NCI-H2081 (cell line): Measurements from ENCODE around the gene RELN.

Experiments used
- DNase-seq, 2 experiments: peaks; one replicate each; lab custom pipeline; 2025; lab: John Stamatoyannopoulos, UW

RELN gene

DNA sequence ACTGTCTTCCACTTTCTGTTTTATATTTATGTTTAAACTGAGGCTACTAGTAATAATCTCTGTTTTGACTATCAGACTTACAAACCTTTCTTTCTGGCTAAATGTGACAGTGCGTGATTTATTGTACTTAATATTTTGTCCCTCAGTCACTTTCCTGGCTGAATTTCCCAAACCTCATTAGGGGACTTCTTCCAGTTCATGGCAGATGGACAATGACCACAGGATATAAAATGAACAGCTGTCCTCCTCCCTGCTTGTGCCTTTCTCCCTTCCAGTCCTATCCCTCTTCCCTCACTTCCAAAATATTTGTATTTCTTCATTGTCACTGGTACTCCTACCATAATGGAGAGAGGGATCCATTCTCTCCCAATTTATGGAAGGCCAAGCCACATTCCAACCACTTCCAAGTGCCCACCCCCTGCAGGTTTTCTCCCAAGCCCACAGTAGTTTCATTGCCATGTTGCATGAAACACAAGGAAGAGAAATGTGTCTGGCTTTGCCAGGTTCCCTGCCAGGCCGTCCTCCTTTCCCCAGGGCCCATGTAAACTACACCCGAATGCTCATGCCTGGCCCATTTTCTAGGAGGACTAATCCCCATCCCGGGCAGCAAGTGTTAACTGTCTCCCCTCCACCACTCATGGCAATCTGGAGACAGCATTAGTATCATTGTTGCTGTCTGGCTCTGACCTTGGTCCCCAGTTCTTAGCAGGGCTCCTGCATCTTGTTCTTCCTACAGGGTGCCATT, 273.9 kb downstream of the RELN start:
- DNase-seq, result no peak

DNA sequence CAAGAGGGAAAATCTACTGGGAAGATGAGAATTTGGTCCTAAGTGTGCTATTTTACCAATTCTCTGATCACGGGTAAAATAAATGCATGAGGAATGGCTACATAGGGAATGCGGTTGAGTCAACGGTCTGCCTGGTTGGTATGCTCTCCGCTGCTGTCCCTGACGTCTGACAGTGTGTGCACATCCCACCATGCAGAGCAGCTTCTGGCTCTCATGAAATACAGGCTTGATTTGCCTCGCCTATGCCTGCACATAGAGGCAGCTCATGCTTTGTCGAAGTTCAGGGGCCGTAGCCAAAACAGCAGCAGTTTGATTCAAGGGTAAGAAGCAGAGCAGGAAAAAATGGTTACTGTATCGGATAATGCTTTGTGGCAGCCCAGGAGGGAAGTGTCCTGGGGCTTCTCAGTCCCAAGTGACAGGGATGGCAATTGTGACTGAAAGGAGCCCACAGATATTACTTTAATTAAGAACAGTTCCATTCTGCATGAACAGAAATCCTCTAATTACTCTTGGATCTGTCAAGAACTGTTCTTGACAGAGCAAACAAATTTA, 275.0 kb downstream of the RELN start:
- DNase-seq, result no peak

DNA sequence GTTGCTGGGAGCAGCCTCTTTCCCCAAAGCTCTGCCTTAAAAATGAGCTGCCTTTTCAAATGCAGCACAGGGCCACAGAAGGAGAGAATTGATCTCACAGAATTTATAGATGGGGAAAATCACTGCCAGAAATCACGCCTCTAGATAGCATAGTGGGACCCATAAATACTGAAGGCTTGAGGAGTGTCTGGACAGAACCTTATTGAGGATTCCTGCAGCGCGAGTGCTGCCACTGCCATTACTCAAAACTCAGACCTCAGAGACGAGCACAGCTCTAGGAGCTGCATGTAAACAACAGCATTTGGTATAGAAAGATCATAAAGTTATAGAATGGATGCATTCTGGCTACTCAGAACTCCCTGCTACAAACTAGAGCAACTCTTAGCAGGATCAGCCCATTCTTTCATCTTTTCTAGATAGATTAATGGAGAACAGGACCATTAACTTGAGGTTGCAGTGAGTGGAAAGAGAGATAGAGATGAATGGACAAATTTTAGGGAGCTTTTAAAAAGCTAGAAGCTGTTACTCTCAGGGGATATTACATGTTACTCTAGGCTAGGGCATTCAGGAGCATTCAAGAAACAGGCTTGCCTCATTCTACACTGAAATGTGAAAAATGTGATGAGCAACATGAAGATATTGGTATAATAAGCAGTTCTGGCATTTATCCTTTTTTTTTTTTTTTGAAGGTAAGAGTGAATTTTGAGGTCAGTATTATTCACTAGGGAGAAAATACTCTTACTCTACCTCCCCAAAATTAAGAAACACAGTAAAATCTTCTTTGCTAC, 276.3 kb downstream of the RELN start:
- no peak for DNase-seq

DNA sequence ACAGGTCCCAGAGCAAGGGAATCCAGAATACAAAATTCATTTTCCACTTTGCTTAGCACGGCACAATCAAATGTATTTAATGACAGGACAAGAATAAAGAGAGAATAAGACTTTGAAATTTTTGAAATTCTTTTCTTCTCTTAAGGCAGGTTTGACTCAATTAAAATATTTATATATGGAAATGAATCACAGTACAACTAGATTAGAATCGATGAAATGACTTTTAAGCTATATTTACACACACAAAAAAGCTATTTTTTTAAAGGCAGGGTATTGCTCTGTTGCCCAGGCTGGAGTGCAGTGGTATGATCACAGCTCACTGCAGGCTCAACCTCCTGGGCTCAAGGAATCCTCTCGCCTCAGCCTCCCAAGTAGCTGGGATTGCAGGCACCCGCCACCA, 278.0 kb downstream of the RELN start:
- no peak for DNase-seq

DNA sequence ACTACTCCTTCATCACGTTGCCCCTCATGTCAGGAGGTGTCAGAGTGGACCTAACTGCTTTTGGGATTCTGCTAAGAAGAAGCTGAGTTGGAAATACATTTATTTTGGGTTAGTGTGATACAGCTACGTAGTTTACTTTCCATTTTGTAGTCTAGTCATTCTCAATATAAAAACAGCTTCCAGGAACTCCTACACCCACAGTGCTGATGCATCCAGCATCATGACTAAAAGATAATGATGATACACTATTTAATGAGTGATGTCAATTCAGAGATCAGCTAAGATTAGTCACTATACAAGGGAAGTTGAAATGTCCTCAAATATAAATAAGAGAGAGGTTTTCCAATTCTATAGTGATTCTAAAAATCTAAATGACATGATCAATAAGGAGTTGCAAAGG, 279.2 kb downstream of the RELN start:
- DNase-seq, result no peak

DNA sequence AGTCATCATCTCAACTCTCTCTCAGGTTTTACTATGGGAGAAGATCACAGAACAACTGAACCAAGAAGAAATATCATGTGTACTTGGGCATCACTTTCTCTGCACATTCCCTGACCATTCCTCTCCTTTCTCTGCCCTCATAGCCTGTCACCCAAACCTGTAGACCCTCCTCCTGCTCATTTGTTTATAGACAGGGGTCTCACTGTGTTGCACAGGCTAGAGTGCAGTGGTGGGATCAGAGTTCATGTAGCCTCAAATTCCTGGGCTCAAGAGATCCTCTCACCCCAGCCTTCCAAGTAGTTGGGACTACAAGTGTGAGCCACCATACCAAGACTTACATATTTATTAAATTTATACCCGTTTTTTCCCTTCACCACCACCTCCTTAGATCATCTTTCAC, 282.7 kb downstream of the RELN start:
- no peak for DNase-seq

DNA sequence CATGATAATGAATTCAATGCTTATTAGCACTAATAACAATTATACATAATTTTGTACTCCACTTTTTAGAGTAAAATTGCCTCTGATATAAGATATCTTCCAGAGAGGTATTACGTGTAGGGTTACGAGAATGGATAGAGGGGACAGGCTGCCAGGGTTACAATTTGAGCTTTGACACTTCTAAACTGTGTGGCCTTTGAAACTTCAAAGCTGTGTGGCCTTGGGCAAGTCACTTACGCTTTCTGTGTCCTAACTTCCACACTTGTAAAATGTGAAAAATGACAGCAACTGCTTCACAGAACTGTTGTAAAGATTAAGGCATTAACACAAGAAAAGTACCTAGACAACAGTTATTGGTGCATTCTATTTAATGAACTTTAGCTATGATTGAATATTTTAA, 283.9 kb downstream of the RELN start:
- DNase-seq, result no peak

DNA sequence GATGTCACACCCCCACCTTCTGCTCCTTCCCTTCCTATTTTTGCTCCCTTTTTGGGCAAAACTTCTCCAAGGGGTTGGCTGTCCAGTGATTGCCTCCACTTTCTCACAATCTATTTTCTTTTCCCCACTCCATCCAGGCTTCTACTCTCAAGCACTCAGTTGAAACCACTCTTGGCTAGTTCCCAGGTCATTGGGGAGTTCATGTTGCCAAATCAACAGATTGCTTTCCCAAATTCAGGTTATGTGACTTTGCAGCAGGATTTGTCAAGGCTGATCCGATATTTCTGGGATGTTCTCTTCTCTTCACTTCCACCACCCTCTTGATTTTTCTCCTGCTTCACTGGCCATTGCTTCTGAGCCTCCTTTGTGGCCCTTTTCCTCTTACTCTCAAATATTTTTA, 284.8 kb downstream of the RELN start:
- no peak for DNase-seq

DNA sequence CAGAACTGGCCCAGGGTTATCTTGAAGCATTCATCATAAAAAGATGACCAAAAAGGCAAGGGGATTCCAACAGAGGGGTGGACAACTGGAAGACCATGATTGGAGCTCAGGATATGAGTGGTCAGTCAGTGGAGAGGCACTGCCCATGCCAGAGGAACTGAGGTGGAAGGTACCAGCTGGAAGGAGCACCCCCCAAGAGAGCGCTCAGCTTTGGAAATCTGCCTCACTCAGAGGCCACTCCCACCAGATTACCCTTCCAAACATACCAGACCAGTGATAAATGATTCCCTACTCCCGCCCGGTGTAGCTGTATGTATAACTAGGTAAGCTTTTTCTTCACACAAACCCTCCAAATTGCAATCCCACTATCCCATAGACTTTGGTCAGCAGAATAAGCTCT, 286.5 kb downstream of the RELN start:
- DNase-seq, result no peak

DNA sequence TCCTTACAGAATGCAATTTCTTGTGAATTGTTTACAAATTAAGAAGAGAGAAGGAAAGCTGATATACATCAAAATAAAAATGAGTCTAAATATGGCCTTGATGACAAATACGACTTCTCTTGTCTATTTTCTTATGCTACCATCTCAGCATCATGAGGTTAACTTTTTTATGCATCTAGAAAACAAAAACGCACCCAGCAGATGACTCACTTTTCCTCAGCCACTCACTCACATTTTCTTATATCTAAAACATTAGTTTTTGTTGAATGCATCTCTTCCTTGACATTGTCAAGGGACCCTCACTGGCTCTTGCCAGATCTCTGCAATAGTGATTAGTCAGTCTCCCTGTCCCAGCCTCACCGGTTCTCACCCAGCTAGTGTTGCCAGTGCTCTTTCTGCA, 287.0 kb downstream of the RELN start:
- DNase-seq, result no peak

DNA sequence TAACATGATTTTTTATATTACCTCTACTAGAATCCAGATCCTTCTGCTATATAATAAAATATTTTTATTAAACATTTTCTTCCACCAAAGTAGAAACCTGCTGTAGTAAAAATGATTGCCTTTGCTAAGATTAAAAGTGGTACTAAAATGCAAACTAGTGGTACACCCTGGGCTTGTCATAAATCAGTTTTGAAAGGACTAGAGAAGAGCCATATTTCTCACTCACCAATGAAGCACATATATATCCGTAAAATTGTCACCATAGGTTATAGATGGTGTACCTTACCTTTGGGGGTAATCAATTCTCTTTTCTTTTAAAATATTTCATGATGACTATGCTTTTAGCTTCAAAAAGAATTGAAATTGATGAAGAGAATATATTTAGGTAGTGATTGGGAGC, 290.4 kb downstream of the RELN start:
- no peak for DNase-seq

DNA sequence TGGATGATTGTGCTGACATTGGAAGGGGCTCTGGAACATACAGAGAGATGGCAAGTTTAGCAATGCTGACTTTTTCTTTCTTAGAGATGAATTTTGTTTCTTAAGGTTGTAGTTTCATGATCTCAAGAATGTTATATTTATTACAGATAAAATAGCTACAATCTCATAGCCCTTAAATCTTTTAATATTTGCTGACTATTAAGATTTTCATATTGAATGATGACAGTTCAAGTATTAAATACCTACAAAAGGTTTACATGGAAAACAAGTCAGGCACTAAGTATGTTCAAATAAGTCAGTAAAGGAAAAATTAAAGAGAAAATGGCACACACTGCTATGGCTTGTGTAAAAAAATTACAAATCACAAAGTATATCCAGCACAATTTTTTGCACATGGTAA, 291.4 kb downstream of the RELN start:
- DNase-seq, result no peak

DNA sequence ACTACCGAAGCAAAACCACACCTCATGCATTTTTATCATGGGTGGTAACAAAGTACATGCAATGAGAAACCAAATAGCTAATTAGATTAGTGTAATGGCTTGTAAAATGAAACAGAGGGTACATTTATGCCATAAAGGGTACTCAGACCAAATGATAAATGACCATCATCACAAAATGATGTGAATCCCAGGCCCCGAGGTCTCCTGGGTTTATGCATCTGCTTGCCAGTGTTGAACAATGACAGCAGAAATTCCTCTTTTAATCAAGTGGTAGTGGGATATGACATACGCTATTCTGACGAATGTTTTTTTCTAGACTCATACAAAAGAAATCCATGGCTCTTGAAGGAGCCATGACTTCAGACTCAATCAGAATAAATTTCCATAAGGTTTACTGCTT, 293.9 kb downstream of the RELN start:
- no peak for DNase-seq

DNA sequence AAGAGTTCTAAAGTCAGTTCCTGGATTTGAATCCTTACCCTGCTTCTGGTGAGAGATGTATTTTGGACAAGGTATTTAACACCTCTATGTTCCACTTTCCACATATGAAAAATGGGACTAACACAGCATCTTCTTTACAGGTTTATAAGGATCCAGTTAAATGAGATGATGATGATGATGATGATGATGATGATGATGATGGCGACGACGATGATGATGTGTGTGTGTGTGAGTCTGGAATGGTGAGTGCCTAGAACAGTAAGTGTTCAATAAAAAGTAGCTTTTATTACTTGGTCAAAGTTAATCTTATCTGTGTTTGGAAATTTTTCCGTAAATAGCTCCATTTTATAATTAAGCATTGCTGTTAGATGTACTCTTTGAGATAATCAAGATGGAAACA, 295.2 kb downstream of the RELN start:
- no peak for DNase-seq

DNA sequence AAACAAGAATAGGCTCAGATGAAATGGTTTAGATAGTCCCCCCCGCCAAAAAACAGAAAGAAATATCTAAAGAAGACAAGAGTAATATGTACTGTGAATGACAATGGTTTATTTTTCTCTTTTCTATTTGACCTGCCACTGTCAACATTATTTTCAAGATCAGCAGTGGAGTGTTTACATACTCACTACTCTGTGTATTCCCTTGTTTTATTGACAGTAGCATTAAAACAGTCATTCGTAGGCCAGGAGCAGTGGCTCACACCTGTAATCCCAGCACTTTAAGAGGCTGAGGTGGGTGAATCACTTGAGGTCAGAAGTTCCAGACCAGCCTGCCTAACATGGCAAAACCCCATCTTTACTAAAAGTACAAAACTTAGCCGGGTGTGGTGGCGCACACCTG, 298.2 kb downstream of the RELN start:
- peak in 1 of 2 experiments; percentile 33 for DNase-seq

DNA sequence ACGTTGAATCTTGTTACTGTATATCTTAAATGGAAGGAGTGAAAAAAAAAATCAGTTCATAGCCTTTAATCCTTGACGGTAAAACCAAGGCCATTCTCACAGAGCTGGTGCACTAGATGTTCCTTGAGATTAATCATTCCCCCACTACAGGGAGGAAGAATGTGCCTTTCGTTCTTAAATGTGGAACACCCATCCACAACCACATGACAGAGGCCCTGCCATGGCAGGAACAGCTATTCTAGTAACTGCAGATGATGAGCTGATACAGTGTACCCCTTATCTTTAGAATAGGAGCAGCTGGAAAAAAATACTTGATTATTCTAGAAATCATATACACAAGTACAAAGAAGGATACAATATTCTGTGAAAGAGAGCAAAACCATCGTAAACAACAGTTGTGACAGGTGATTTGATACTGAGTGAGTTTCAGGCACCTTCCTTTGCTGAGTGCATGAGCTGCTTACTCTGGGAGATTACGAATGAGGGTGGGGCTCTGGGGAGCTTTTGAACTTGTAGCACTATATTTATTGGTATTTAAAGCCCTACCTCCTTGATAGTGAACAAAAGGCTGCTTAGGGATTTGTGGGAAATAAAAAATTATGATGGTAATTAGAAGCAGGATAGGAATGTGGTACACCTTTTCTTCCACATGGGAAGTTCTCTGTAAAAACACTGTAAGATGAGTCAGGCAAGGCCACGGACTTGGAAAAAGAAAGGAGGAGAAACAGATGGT, 299.1 kb downstream of the RELN start:
- no peak for DNase-seq

DNA sequence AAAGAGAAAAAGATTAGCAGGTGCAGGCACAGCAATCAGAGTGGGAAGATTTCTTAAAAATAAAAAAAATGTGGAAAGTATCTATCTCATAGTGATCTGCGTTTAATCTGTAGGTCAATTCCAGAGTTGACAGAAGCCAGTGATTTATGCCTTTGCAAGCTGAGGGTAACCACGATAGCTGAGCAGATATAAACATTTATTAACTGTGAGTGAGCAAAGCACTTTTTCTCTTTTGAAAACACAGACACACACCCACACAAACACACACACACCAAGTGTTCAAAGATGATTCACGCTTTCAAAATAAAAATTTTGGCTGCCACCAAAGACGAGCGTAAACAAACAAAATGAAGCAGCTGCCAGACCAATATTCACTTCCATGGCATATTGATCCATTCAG, 300.2 kb downstream of the RELN start:
- DNase-seq, result peak in 1 of 2 experiments; percentile 24

DNA sequence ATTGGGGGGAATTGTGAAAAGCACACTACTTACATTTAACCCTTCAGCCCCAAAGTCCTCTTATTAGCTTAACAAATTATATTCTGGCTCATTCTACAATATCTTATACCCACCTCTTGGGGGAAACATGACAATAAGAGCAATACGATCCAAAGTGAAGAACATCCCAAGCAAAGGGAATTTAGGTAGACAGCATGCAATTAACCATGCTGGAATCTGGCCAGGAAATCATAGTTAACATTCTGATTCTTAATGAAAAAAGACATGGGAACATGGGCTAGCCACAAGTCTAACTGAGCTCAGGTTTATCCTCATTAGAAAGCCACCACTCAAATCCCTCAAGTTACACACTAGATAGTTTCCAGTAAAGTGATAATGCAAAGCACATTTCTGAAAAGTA, 301.5 kb downstream of the RELN start:
- peak in 1 of 2 experiments; percentile 10 for DNase-seq

DNA sequence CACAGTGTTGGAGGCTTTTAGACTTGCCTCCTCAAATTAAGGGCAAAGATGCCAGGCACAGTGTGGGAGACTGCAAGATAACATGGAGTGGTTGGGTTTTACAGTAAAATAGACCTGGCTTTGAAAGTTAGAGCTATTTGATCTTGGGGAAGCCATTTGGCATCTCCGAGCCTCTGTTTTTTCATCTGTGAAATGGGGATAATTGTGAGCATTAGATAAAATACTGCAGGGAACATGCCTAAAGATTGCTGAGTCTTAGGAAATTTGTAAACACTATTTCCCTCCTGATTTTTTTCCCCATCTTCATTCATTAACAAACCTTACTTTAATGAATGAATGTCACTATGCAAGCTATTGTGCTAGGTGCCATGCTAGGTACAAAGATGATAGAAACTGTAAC, 302.2 kb downstream of the RELN start:
- DNase-seq, result no peak

DNA sequence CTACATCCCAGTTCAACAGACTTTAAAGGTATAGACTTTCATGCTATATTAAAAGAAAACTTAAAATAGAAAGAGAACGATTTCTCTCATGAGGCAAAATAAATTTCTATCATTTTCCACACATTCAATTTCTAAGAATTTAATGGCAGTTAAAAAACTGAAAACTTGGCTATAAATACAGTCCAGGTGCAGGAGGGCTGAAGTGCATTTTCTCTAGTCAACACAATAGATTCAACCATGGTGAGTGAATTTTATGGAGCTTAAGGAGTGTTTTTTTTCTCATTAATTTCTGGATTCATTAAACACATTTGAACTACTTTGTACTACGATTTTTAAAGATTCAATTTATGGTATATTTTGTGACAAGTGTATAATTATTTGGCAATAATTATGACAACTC, 302.7 kb downstream of the RELN start:
- DNase-seq, result no peak

DNA sequence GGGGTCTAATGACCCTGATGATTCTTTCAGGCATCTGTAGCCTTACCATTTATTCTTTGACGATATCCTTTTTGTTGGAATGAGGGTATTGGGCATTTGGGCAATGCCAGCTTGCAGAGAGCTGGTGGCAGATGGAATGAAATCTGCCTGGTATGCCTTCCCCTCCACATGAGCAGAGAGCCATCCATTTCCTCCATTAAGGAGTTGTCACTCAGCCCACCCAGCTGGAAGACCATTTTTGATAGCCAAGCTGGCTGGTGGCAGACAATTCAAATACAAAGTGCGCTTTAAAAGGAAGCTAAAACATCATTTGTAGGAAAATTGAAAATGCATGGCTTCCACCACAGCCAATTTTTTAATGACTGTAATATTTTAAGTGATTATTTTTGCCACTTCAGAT, 303.4 kb downstream of the RELN start:
- peak in 1 of 2 experiments; percentile 44 for DNase-seq

DNA sequence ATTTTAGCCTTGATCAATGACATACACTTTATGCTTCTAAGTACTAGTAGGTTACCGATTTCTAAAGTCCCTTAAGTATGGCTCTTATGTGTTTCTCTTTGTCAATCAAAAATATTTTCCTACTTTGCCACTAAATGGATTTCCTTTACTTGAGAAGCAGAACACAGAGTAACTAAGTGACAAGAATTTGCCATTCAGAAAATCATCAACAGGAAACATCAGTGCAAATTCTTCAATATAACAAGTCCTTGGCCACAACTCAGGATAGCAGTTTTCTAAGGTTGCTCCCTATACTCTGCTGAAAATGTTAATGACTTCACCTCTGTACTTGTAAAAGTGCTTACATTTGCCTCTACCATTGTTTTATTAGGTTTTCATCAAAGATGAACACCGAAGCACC, 303.8 kb downstream of the RELN start:
- no peak for DNase-seq

DNA sequence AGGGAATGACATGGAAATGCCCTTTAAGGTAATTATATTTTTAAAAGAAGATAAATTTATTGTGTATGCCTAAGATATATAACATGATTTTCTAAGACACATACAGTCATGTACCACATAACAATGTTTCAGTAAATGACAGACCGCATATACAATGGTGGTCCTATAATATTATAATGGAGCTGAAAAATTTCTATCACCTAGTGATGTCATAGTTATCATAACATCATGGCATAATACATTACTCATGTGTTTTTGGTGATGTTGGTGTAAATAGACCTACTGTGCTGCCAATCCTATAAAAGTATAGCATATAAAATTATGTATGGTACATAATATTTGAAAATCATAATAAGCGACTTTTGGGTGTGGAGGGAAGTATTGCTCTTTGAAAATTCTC, 306.1 kb downstream of the RELN start:
- DNase-seq, result no peak
